SU-DHL-6 (cell line): ENCODE data around the gene NRP2.

Source experiments
- H2AFZ ChIP-seq: fragments of 200-600 bp; sonication (generic); 2 replicates; pipeline ENCODE4 v1.6.1; 2014; ENCODE audit warnings: low read depth, mild to moderate bottlenecking, moderate library complexity, mixed read lengths, antibody characterized with exemption, low read length; ENCODE audit not compliant: severe bottlenecking
- H3F3A ChIP-seq: fragments of 200-600 bp; shearing (Covaris generic); 2 replicates; pipeline ENCODE4 v1.6.0; 2016; ENCODE audit warnings: antibody characterized with exemption, mild to moderate bottlenecking; ENCODE audit not compliant: insufficient read depth
- H3K27ac ChIP-seq: fragments of 200-600 bp; sonication (generic); 2 replicates; pipeline ENCODE4 v1.5.1; 2016; ENCODE audit warnings: low read depth, mild to moderate bottlenecking, low read length, moderate library complexity, mixed read lengths
- H3K27me3 ChIP-seq: fragments of 200-600 bp; sonication (generic), shearing (Covaris generic); 2 replicates; pipeline ENCODE4 v1.6.0; 2014; ENCODE audit warnings: mild to moderate bottlenecking, low read length
- H3K36me3 ChIP-seq: fragments of 200-600 bp; sonication (generic); 2 replicates; pipeline ENCODE4 v1.6.1; 2014; ENCODE audit warnings: mild to moderate bottlenecking, low read length, mixed read lengths
- H3K4me2 ChIP-seq: fragments of 300-600, 200-600 bp; shearing (Covaris generic), sonication (generic); 2 replicates; pipeline ENCODE4 v1.6.0; 2014; ENCODE audit warnings: low read length, low read depth, mild to moderate bottlenecking; ENCODE audit not compliant: poor library complexity, severe bottlenecking
- H3K4me3 ChIP-seq: fragments of 200-600 bp; sonication (generic); 2 replicates; pipeline ENCODE4 v1.5.1; 2014; ENCODE audit warnings: antibody characterized with exemption, low read length, mild to moderate bottlenecking, mixed read lengths; ENCODE audit not compliant: insufficient read depth, poor library complexity, severe bottlenecking
- H3K79me2 ChIP-seq: fragments of 200-600 bp; sonication (generic); 2 replicates; pipeline ENCODE4 v1.6.1; 2014; ENCODE audit warnings: mild to moderate bottlenecking, low read length, moderate library complexity; ENCODE audit not compliant: insufficient read depth
- H3K9ac ChIP-seq: fragments of 200-600 bp; sonication (generic); 2 replicates; pipeline ENCODE4 v1.7.0; 2014; ENCODE audit warnings: mild to moderate bottlenecking, low read length
- H3K9me2 ChIP-seq: fragments of 200-600 bp; sonication (generic); replicated peaks from 2 replicates; pipeline ENCODE4 v1.6.1; 2014; ENCODE audit warnings: low read length; ENCODE audit not compliant: insufficient read depth
- H3K9me3 ChIP-seq: fragments of 200-600 bp; sonication (generic); 2 replicates; pipeline ENCODE4 v1.6.1; 2014; ENCODE audit warnings: low read length, mixed read lengths; ENCODE audit not compliant: insufficient read depth
- H4K20me1 ChIP-seq: fragments of 200-600 bp; sonication (generic); 2 replicates; pipeline ENCODE4 v1.6.1; 2014; ENCODE audit warnings: low read depth, mild to moderate bottlenecking, antibody characterized with exemption, low read length, moderate library complexity, mixed read lengths
- CTCF ChIP-seq: fragments of 200-600 bp; sonication (generic); IDR thresholded peaks from one replicate; pipeline ENCODE4 v1.5.1; 2017; ENCODE audit warnings: antibody characterized with exemption, mild to moderate bottlenecking, low read length, moderate library complexity; ENCODE audit not compliant: insufficient read depth, poor library complexity, severe bottlenecking
- EZH2phosphoT487 ChIP-seq: fragments of 200-600 bp; sonication (generic), shearing (Covaris generic); conservative IDR thresholded peaks from 2 replicates; pipeline ENCODE4 v1.6.1; 2018; ENCODE audit warnings: mild to moderate bottlenecking, antibody characterized with exemption, low read length, moderate library complexity, mixed read lengths

The NRP2 gene

GRCh38 chr2:205712508-205712907 is 30.2 kb downstream of the NRP2 start:
- Histone ChIP-seq H4K20me1 (no peaks in the 10 kb centered on the region), H3K9ac (no peak overlapping the region), H3K9me3 (no peaks in the 10 kb centered on the region), H3K79me2 (no peaks in the 10 kb centered on the region), H3K4me3 (no peak overlapping the region), H3K9me2 (no peaks in the 10 kb centered on the region), H3K27ac (no peak overlapping the region), H2AFZ (no peak overlapping the region), H3F3A (no peaks in the 10 kb centered on the region), H3K27me3 (no peaks in the 10 kb centered on the region), H3K4me2 (no peak overlapping the region), H3K36me3 (no peaks in the 10 kb centered on the region)
- no peak for TF ChIP-seq EZH2phosphoT487
- no peak for TF ChIP-seq CTCF

- Histone ChIP-seq H4K20me1 (no peaks in the 10 kb centered on the region), H3K4me3 (no peak overlapping the region), H2AFZ (no peak overlapping the region), H3K9me3 (no peaks in the 10 kb centered on the region), H3K27me3 (no peaks in the 10 kb centered on the region), H3K9me2 (no peaks in the 10 kb centered on the region), H3K4me2 (no peak overlapping the region), H3K9ac (no peak overlapping the region), H3K36me3 (no peaks in the 10 kb centered on the region), H3K79me2 (no peaks in the 10 kb centered on the region), H3F3A (no peaks in the 10 kb centered on the region), H3K27ac (no peak overlapping the region)
- no peak for TF ChIP-seq EZH2phosphoT487
- TF ChIP-seq CTCF: no peak
Observed at GRCh38 chr2:205713086-205713485, 30.8 kb downstream of the NRP2 start.

- no peaks in the 10 kb centered on the region for H3K9me3 ChIP-seq
- H3K4me2 ChIP-seq: no peak overlapping the region
- H3K9me2 ChIP-seq: no peaks in the 10 kb centered on the region
- H3F3A ChIP-seq: no peaks in the 10 kb centered on the region
- H3K4me3 ChIP-seq: no peak overlapping the region
- no peaks in the 10 kb centered on the region for H3K27me3 ChIP-seq
- no peaks in the 10 kb centered on the region for H3K36me3 ChIP-seq
- no peak overlapping the region for H3K27ac ChIP-seq
- TF ChIP-seq CTCF: no peak
- no peak for TF ChIP-seq EZH2phosphoT487
- no peak overlapping the region for H3K9ac ChIP-seq
- no peaks in the 10 kb centered on the region for H4K20me1 ChIP-seq
- no peak overlapping the region for H2AFZ ChIP-seq
- no peaks in the 10 kb centered on the region for H3K79me2 ChIP-seq
Observed at GRCh38 chr2:205714058-205714776, 31.9 kb downstream of the NRP2 start.
